B cell (primary cell): ENCODE measurements around the gene CDH13. TPM values are rescaled to one million over a fixed set of nuclear protein-coding genes. Genes with fewer than 3 reads are reported as not detected.

Experiments used
- ATAC-seq: fragments of 200-7000 bp; cut with Tn5 transposase; one replicate; pipeline ENCODE4 v1.10.0; 2021; ENCODE audit warnings: low read depth, mild to moderate bottlenecking, moderate number of reproducible peaks, moderate library complexity
- CTCF ChIA-PET: fragments of 350-600 bp; sonication (Branson Sonifier 250); formaldehyde crosslinking; loops from one replicate; lab custom pipeline; 2021; ENCODE audit warnings: antibody characterized with exemption, inconsistent platforms; lab: Charles Lee
- POLR2A ChIA-PET: fragments of 350-600 bp; sonication (Branson Sonifier 250); formaldehyde crosslinking; loops from one replicate; lab custom pipeline; 2021; ENCODE audit warnings: antibody characterized with exemption; lab: Charles Lee
- DNase-seq: peaks from one replicate; pipeline ENCODE4 v3.0.0; 2013
- H2AFZ ChIP-seq: 2 replicates; pipeline ENCODE4 v1.6.1; 2012; ENCODE audit warnings: mild to moderate bottlenecking, low read depth, low read length; ENCODE audit not compliant: insufficient read depth, poor library complexity, severe bottlenecking
- H3K27ac ChIP-seq, 2 donors: 1 replicate in 1 of 2; 2 replicates in 1 of 2; pipeline ENCODE4 v1.5.1; 2012 to 2013; ENCODE audit warnings: low read length in 2 of 2, mild to moderate bottlenecking in 2 of 2, moderate library complexity in 1 of 2
- H3K27me3 ChIP-seq, 4 experiments: fragments of 200-600 bp in 1 of 4; sonication (generic) in 1 of 4; replicated peaks in 1 of 4; 1 replicate in 2 of 4; 2 replicates in 2 of 4; pipeline versions ENCODE4 v1.6.1 to v1.7.0; 2013 to 2016; ENCODE audit warnings: low read length in 3 of 4, mild to moderate bottlenecking in 2 of 4, mixed read lengths in 1 of 4, moderate library complexity in 1 of 4; ENCODE audit not compliant: insufficient read depth in 4 of 4, control insufficient read depth in 3 of 4; ENCODE audit errors: control extremely low read depth in 1 of 4
- H3K36me3 ChIP-seq, 2 experiments: replicated peaks in 1 of 2; 1 replicate in 1 of 2; 2 replicates in 1 of 2; pipeline versions ENCODE4 v1.6.1 to v1.7.1; 2013; ENCODE audit warnings: low read length in 1 of 2; ENCODE audit not compliant: insufficient read depth in 2 of 2, control insufficient read depth in 1 of 2; ENCODE audit errors: control extremely low read depth in 1 of 2, extremely low read depth in 1 of 2
- H3K4me1 ChIP-seq, 2 donors: fragments of 200-600 bp in 1 of 2; sonication (generic) in 1 of 2; 1 replicate in 1 of 2; 2 replicates in 1 of 2; pipeline versions ENCODE4 v1.5.1 to v1.6.1; 2013 to 2017; ENCODE audit warnings: low read length in 2 of 2; ENCODE audit not compliant: control insufficient read depth in 2 of 2, insufficient read depth in 2 of 2
- H3K4me2 ChIP-seq: replicated peaks from 2 replicates; pipeline ENCODE3; 2012; ENCODE audit warnings: mild to moderate bottlenecking, low read depth, low read length; ENCODE audit not compliant: poor library complexity, severe bottlenecking
- H3K4me3 ChIP-seq, 5 experiments: fragments of 200-600 bp in 1 of 5; sonication (generic) in 1 of 5; 1 replicate in 3 of 5; 2 replicates in 2 of 5; pipeline versions ENCODE4 v1.5.1 to v1.7.0; 2011 to 2016; ENCODE audit warnings: low read length in 4 of 5, mild to moderate bottlenecking in 4 of 5, low read depth in 2 of 5, control low read depth in 1 of 5, moderate library complexity in 1 of 5; ENCODE audit not compliant: insufficient read depth in 1 of 5; ENCODE audit errors: control extremely low read depth in 1 of 5, extremely low read depth in 1 of 5
- H3K79me2 ChIP-seq: fragments of 200-600 bp; sonication (generic); one replicate; pipeline ENCODE4 v1.6.0; 2016; ENCODE audit warnings: low read length; ENCODE audit not compliant: control insufficient read depth, insufficient read depth
- H3K9ac ChIP-seq: fragments of 200-600 bp; sonication (generic); 2 replicates; pipeline ENCODE4 v1.6.1; 2017; ENCODE audit warnings: mild to moderate bottlenecking, low read length, moderate library complexity
- H3K9me3 ChIP-seq, 3 donors: one replicate each; pipeline versions ENCODE4 v1.6.1 to v1.7.1; 2013; ENCODE audit warnings: low read length in 2 of 3; ENCODE audit not compliant: control insufficient read depth in 2 of 3, insufficient read depth in 1 of 3; ENCODE audit errors: control extremely low read depth in 1 of 3
- H4K20me1 ChIP-seq: 2 replicates; pipeline ENCODE4 v1.6.0; 2012; ENCODE audit warnings: mild to moderate bottlenecking, low read length; ENCODE audit not compliant: insufficient read depth, control insufficient read depth, poor library complexity, severe bottlenecking
- H3K27ac Mint-ChIP-seq: one replicate; pipeline ENCODE4 v1.8.0; 2021; ENCODE audit warnings: mixed read lengths
- H3K27me3 Mint-ChIP-seq: one replicate; pipeline ENCODE4 v1.8.0; 2021; ENCODE audit warnings: mixed read lengths
- H3K4me1 Mint-ChIP-seq: one replicate; pipeline ENCODE4 v1.8.0; 2021; ENCODE audit warnings: mixed read lengths
- H3K4me3 Mint-ChIP-seq: one replicate; pipeline ENCODE4 v1.8.0; 2021; ENCODE audit warnings: mixed read lengths
- H3K9me3 Mint-ChIP-seq: one replicate; pipeline ENCODE4 v1.8.0; 2022; ENCODE audit warnings: mixed read lengths; ENCODE audit not compliant: insufficient read depth
- CTCF ChIP-seq: fragments of 200-600 bp; IDR thresholded peaks from one replicate; pipeline ENCODE4 v1.8.0; 2022; ENCODE audit warnings: antibody characterized with exemption, mild to moderate bottlenecking
- EZH2 ChIP-seq: IDR thresholded peaks from 2 replicates; pipeline ENCODE4 v1.6.1; 2012; ENCODE audit warnings: borderline replicate concordance, low read depth, mild to moderate bottlenecking, moderate library complexity, low read length; ENCODE audit not compliant: insufficient read depth, poor library complexity, severe bottlenecking
- WGBS: methylation state at CpG from one replicate; pipeline ENCODE4 v1.1.5; 2013; ENCODE audit warnings: missing lambda C conversion rate; ENCODE audit not compliant: insufficient coverage; 5-methylcytosine and 5-hydroxymethylcytosine counted together
- intact Hi-C: fragments of 100-400 bp; cut with micrococcal nuclease; formaldehyde crosslinking; loops from one replicate; pipeline ENCODE4 v1.10.0; 2022
- polyA plus RNA-seq: library from polyadenylated mRNA; depleted of rRNA; stranded (reverse); fragments of >200 nt; gene quantifications from 2 replicates; pipeline ENCODE4 v1.2.3, GENCODE V29; 2012
- total RNA-seq, 2 donors: library from RNA; stranded (reverse); fragments of 120-200 nt in 1 of 2; gene quantifications; 1 replicate in 1 of 2; 2 replicates in 1 of 2; pipeline versions ENCODE4 v1.2.3 to v1.2.4, GENCODE V29; 2013 to 2022

The CDH13 gene
- total and polyA plus RNA-seq, 2 donors (not counting 1 experiment from before 2014, with no cell fraction given) = not detected

- Histone ChIP-seq H3K4me3 (no peak overlapping the region), H3K4me2 (no peak overlapping the region), H3K4me1 (no peaks in the 10 kb centered on the region), H3K79me2 (no peaks in the 10 kb centered on the region), H3K9ac (no peak overlapping the region), H2AFZ (no peak overlapping the region), H3K36me3 (no peaks in the 10 kb centered on the region), H3K27ac (no peak overlapping the region), H4K20me1 (no peaks in the 10 kb centered on the region), H3K27me3 (peaks cover 0 to 2% (median 0%) of the 10 kb centered on the region in 4 experiments), H3K9me3 (peaks cover 0 to 1% (median 0%) of the 10 kb centered on the region in 3 donors)
- ATAC-seq = no peak
- Mint-ChIP-seq H3K27me3 (no peaks in the 10 kb centered on the region), H3K27ac (no peak overlapping the region), H3K4me1 (no peaks in the 10 kb centered on the region), H3K9me3 (no peaks in the 10 kb centered on the region), H3K4me3 (no peak overlapping the region)
- WGBS = 94% methylated on average over 8 of the region's 12 CpGs
- no peak for DNase-seq
- POLR2A ChIA-PET = no interaction called here
- TF ChIP-seq CTCF = no peak
- no peak for TF ChIP-seq EZH2
- CTCF ChIA-PET = no interaction called here
- intact Hi-C loops = no loop called here
Measured at GRCh38 chr16:83366228-83366627, 739.5 kb downstream of the CDH13 start.

- no peaks in the 10 kb centered on the region for H3K4me1 Mint-ChIP-seq
- Histone ChIP-seq H2AFZ (no peak overlapping the region), H3K4me2 (no peak overlapping the region), H3K36me3 (no peaks in the 10 kb centered on the region), H3K27ac (no peak overlapping the region), H4K20me1 (no peaks in the 10 kb centered on the region), H3K9me3 (peaks cover 0 to 1% (median 0%) of the 10 kb centered on the region in 3 donors), H3K4me3 (no peak overlapping the region), H3K27me3 (no peaks in the 10 kb centered on the region), H3K4me1 (no peaks in the 10 kb centered on the region), H3K9ac (no peak overlapping the region), H3K79me2 (no peaks in the 10 kb centered on the region)
- no peak overlapping the region for H3K4me3 Mint-ChIP-seq
- intact Hi-C loops = no loop called here
- no peak for TF ChIP-seq EZH2
- no peak for TF ChIP-seq CTCF
- CTCF ChIA-PET = no interaction called here
- H3K27me3 Mint-ChIP-seq = peaks cover 7% of the 10 kb centered on the region
- H3K9me3 Mint-ChIP-seq = no peaks in the 10 kb centered on the region
- no peak for DNase-seq
- POLR2A ChIA-PET = no interaction called here
- H3K27ac Mint-ChIP-seq = no peak overlapping the region
- no CpG with 5 or more reads among the region's 3 CpGs for WGBS
- ATAC-seq = no peak
Measured at GRCh38 chr16:83374979-83375378, 748.2 kb downstream of the CDH13 start.
